ENCODE data around the gene HOXB2. TPM values are rescaled to one million over a fixed set of nuclear protein-coding genes. Genes with fewer than 3 reads are reported as not detected.

HOXB2 gene
- total and polyA plus RNA-seq, 2 experiments from 2014 or later = not detected

GRCh38 chr17:48583708-48584222 lies 38.9 kb upstream of the HOXB2 start (continued):
- TF ChIP-seq REST (IDR thresholded peaks at IDR 0.05; ENCODE audit: unreplicated experiment) = no peak
- TF ChIP-seq CREB1 (CRISPR knock-in tag; IDR thresholded peaks at IDR 0.05; ENCODE audit: low read depth) = no peak
- TF ChIP-seq NANOG (IDR thresholded peaks at IDR 0.05; ENCODE audit: borderline replicate concordance) = no peak
- no peak for TF ChIP-seq ZNF331 (CRISPR knock-in tag; IDR thresholded peaks at IDR 0.05; ENCODE audit: low read depth)
- TF ChIP-seq POLR2AphosphoS5 (IDR thresholded peaks at IDR 0.05; ENCODE audit: low read depth) = no peak
- no peak for TF ChIP-seq CTCF (conservative IDR thresholded peaks at IDR 0.05; ENCODE audit: low read depth in 2 of 2)
- TF ChIP-seq JUNB (IDR thresholded peaks at IDR 0.05; ENCODE audit: unreplicated experiment) = no peak

- peaks cover 97% of the 10 kb centered on the region for H3K27me3 Mint-ChIP-seq (ENCODE audit: insufficient read depth, low read depth, poor library complexity)
- Histone ChIP-seq H3F3A (replicated peaks; ENCODE audit: low read depth) (peaks cover 58% of the 10 kb centered on the region), H3K4me3 (peak overlapping the region; percentile 20; the same call in 1 of the 2 replicates), H2AFZ (no peak overlapping the region), H3K9me2 (ENCODE audit: insufficient read depth) (no peaks in the 10 kb centered on the region), H3K4me2 (no peak overlapping the region), H3K27me3 (ENCODE audit: insufficient read depth) (peaks cover 100% of the 10 kb centered on the region), H3K4me1 (ENCODE audit: insufficient read depth) (peaks cover 57% of the 10 kb centered on the region), H3K36me3 (ENCODE audit: insufficient read depth) (no peaks in the 10 kb centered on the region), H3K79me2 (replicated peaks; ENCODE audit: insufficient read depth) (no peaks in the 10 kb centered on the region), H3K27ac (ENCODE audit: low read depth) (no peak overlapping the region), H4K20me1 (replicated peaks; ENCODE audit: insufficient read depth) (peaks cover 76% of the 10 kb centered on the region)
- H3K4me3 Mint-ChIP-seq = peak overlapping the region; percentile 34; the same call in 1 of the 3 replicates
- H3K36me3 Mint-ChIP-seq (ENCODE audit: low read depth) = no peaks in the 10 kb centered on the region
- peaks cover 39% of the 10 kb centered on the region for H3K4me1 Mint-ChIP-seq
- H3K27ac Mint-ChIP-seq = no peak overlapping the region
- DNase-seq (ENCODE audit: low spot score) (no peak), ATAC-seq (no peak)
- peaks cover 10% of the 10 kb centered on the region for H3K9me3 Mint-ChIP-seq
- TF ChIP-seq JUNB (IDR thresholded peaks at IDR 0.05; ENCODE audit: unreplicated experiment) (no peak), ZNF331 (CRISPR knock-in tag; IDR thresholded peaks at IDR 0.05; ENCODE audit: low read depth) (no peak), EZH2 (IDR thresholded peaks at IDR 0.05; ENCODE audit: low read depth, unreplicated experiment) (peak; percentile 61), ZNF114 (CRISPR knock-in tag; IDR thresholded peaks at IDR 0.05) (no peak), EZH2phosphoT487 (IDR thresholded peaks at IDR 0.05; ENCODE audit: unreplicated experiment) (no peak)
Measured at GRCh38 chr17:48582750-48583069, 37.8 kb upstream of the HOXB2 start.

All from GM23338 (cell line).